Trophoblast cell (in vitro differentiated cells and primary cell): ENCODE results near the gene CDHR3.

ENCODE experiments used
- DNase-seq, 2 donors: peaks; one replicate each; pipeline ENCODE4 v3.0.0-alpha.2; 2016
- H2AFZ ChIP-seq: 2 replicates; pipeline ENCODE4 v1.6.1; 2013; ENCODE audit warnings: low read length, moderate library complexity, mild to moderate bottlenecking; ENCODE audit not compliant: insufficient read depth, poor library complexity
- H2AK5ac ChIP-seq: 2 replicates; pipeline ENCODE4 v1.6.1; 2013; ENCODE audit warnings: mild to moderate bottlenecking, low read length
- H2BK120ac ChIP-seq: 2 replicates; pipeline ENCODE4 v1.6.1; 2013; ENCODE audit warnings: low read length, mild to moderate bottlenecking, moderate library complexity; ENCODE audit not compliant: insufficient read depth, poor library complexity
- H2BK12ac ChIP-seq: 2 replicates; pipeline ENCODE4 v1.6.1; 2013; ENCODE audit warnings: mild to moderate bottlenecking, low read length, moderate library complexity
- H2BK5ac ChIP-seq: 2 replicates; pipeline ENCODE4 v1.6.1; 2013; ENCODE audit warnings: low read length, low read depth, moderate library complexity, mild to moderate bottlenecking; ENCODE audit not compliant: poor library complexity
- H3K14ac ChIP-seq: 2 replicates; pipeline ENCODE4 v1.6.1; 2013; ENCODE audit warnings: mild to moderate bottlenecking, low read length
- H3K18ac ChIP-seq: 2 replicates; pipeline ENCODE4 v1.6.1; 2013; ENCODE audit warnings: mild to moderate bottlenecking, low read length
- H3K23ac ChIP-seq: 2 replicates; pipeline ENCODE4 v1.6.1; 2013; ENCODE audit warnings: low read length
- H3K27ac ChIP-seq: 2 replicates; pipeline ENCODE4 v1.5.1; 2013; ENCODE audit warnings: low read depth, mild to moderate bottlenecking, inconsistent platforms, low read length, moderate library complexity
- H3K27me3 ChIP-seq: 2 replicates; pipeline ENCODE4 v1.6.1; 2013; ENCODE audit warnings: inconsistent platforms, mild to moderate bottlenecking, low read length, moderate library complexity; ENCODE audit not compliant: insufficient read depth
- H3K36me3 ChIP-seq, 2 experiments: 1 replicate in 1 of 2; 2 replicates in 1 of 2; pipeline ENCODE4 v1.6.1; 2013; ENCODE audit warnings: low read length in 2 of 2, mild to moderate bottlenecking in 2 of 2, moderate library complexity in 1 of 2; ENCODE audit not compliant: insufficient read depth in 2 of 2, control insufficient read depth in 1 of 2
- H3K4ac ChIP-seq: 2 replicates; pipeline ENCODE4 v1.6.1; 2013; ENCODE audit warnings: low read depth, mild to moderate bottlenecking, low read length, moderate library complexity
- H3K4me1 ChIP-seq, 2 experiments: 1 replicate in 1 of 2; 2 replicates in 1 of 2; pipeline ENCODE4 v1.6.1; 2013; ENCODE audit warnings: low read length in 2 of 2, mild to moderate bottlenecking in 2 of 2, moderate library complexity in 1 of 2; ENCODE audit not compliant: insufficient read depth in 2 of 2, control insufficient read depth in 1 of 2
- H3K4me2 ChIP-seq: 2 replicates; pipeline ENCODE4 v1.6.1; 2013; ENCODE audit warnings: inconsistent platforms, mild to moderate bottlenecking, low read length, moderate library complexity
- H3K4me3 ChIP-seq: 2 replicates; pipeline ENCODE4 v1.5.1; 2013; ENCODE audit warnings: mild to moderate bottlenecking, low read depth, low read length, inconsistent platforms
- H3K79me1 ChIP-seq: one replicate; pipeline ENCODE4 v1.6.1; 2013; ENCODE audit warnings: low read length
- H3K79me2 ChIP-seq: 2 replicates; pipeline ENCODE4 v1.6.1; 2013; ENCODE audit warnings: low read length, mild to moderate bottlenecking; ENCODE audit not compliant: control insufficient read depth, insufficient read depth, poor library complexity
- H3K9ac ChIP-seq: 2 replicates; pipeline ENCODE4 v1.6.1; 2013; ENCODE audit warnings: mild to moderate bottlenecking, low read length
- H3K9me3 ChIP-seq: 2 replicates; pipeline ENCODE4 v1.6.1; 2013; ENCODE audit warnings: low read depth, mild to moderate bottlenecking, control low read depth, inconsistent platforms, low read length; ENCODE audit not compliant: insufficient read depth
- H4K12ac ChIP-seq: 2 replicates; pipeline ENCODE4 v1.6.1; 2013; ENCODE audit warnings: low read depth, mild to moderate bottlenecking, low read length, moderate library complexity
- H4K8ac ChIP-seq: 2 replicates; pipeline ENCODE4 v1.6.1; 2013; ENCODE audit warnings: low read depth, mild to moderate bottlenecking, low read length, moderate library complexity
- H4K91ac ChIP-seq: one replicate; pipeline ENCODE4 v1.6.1; 2013; ENCODE audit warnings: low read depth, mild to moderate bottlenecking, low read length, moderate library complexity
- WGBS: extraction: QIAGEN DNeasy Blood & Tissue Kit; methylation state at CpG from one replicate; pipeline ENCODE4 v1.1.7; 2013; ENCODE audit warnings: missing lambda C conversion rate; ENCODE audit not compliant: insufficient read length, insufficient coverage; ENCODE audit errors: extremely low coverage; 5-methylcytosine and 5-hydroxymethylcytosine counted together

CDHR3 gene

DNA sequence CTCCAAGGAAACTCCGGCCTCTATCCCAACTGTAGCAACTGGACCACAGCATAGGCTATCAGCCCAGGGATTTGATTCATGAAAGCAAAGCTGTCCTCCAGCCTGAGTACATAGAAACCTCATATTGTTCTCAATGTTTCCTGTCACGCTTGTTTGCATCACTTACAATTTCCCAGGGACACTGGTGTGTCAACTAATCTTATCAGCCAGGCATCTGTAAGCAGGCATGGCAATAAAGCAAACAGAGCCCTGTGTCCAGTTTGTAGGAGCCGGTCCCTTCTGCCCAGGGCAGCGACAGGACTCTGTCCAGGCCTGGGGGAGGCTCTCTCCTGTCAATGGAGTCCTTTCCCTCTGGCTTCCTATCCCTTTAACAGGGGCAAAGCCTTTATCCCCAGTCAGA is 23.0 kb upstream of the CDHR3 start:
- Histone ChIP-seq H3K18ac (no peak overlapping the region), H2AK5ac (no peak overlapping the region), H3K4me1 (peaks cover 13 to 21% of the 10 kb centered on the region in 2 experiments), H2AFZ (no peak overlapping the region), H2BK5ac (no peak overlapping the region), H3K79me1 (peaks cover 3% of the 10 kb centered on the region), H3K14ac (no peak overlapping the region), H3K4me3 (no peak overlapping the region), H3K23ac (no peak overlapping the region), H3K36me3 (no peaks in the 10 kb centered on the region), H2BK120ac (no peak overlapping the region), H4K8ac (no peak overlapping the region), H3K27me3 (no peaks in the 10 kb centered on the region), H3K27ac (no peak overlapping the region), H4K91ac (no peak overlapping the region), H4K12ac (no peak overlapping the region), H3K79me2 (no peaks in the 10 kb centered on the region), H3K4me2 (no peak overlapping the region), H3K4ac (no peak overlapping the region), H3K9ac (no peak overlapping the region), H2BK12ac (no peak overlapping the region), H3K9me3 (no peaks in the 10 kb centered on the region)
- WGBS, result no CpG with 5 or more reads among the region's 4 CpGs
- peak in 1 of 2 donors; percentile 25 for DNase-seq

DNA sequence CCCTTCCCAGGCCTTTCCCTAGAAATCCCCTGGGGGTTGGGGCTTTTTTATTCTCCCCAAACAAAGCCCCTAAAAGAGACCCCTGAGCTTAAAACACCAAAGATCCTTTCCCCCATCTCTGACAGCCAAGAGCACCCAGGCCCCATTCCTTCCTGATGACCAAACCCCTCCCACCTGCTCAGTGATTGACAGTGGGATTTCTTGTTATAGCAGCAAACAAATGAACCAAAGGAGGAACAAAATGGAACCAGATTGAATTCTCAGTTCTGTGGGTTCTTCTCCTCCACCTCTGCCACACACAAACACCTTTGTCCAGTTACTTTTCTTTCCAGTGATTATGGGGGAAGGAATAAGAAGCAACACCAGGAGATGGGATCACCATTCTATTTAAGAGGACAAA is 21.5 kb upstream of the CDHR3 start:
- no peaks in the 10 kb centered on the region for H3K36me3 ChIP-seq
- H3K14ac ChIP-seq, result no peak overlapping the region

DNA sequence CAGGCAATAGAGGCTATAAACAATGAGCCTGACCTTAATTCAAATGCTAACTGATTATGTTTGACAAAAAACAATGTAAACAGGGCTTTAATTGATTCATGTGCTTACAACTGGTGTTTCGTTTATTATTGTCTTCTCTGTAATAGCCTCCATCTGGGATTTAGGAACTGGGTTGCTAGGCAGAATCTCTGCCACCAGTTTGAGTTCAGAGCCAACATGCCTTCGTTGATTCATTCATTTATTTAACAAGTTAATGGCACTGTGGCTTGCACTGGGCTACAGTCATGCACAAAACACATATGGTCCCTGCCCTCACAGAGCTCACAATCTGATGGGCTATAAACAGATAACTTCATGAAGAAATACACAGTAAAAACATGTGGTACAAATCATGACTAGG is 19.6 kb upstream of the CDHR3 start:
- Histone ChIP-seq H2AFZ (no peak overlapping the region), H3K36me3 (no peaks in the 10 kb centered on the region), H3K4me2 (no peak overlapping the region), H3K4me1 (peaks cover 13 to 18% of the 10 kb centered on the region in 2 experiments), H3K9me3 (no peaks in the 10 kb centered on the region), H3K27me3 (no peaks in the 10 kb centered on the region), H3K9ac (no peak overlapping the region), H4K12ac (no peak overlapping the region), H3K79me2 (no peaks in the 10 kb centered on the region), H4K8ac (no peak overlapping the region), H3K14ac (no peak overlapping the region), H3K4ac (no peak overlapping the region), H3K4me3 (no peak overlapping the region), H3K27ac (no peak overlapping the region), H3K79me1 (peaks cover 3% of the 10 kb centered on the region), H2BK12ac (no peak overlapping the region), H2BK5ac (no peak overlapping the region), H3K18ac (no peak overlapping the region), H2BK120ac (no peak overlapping the region), H4K91ac (no peak overlapping the region), H2AK5ac (no peak overlapping the region), H3K23ac (no peak overlapping the region)
- no peak for DNase-seq
- no CpG with 5 or more reads among the region's 2 CpGs for WGBS

More for the DNA sequence above, 21.5 kb upstream of the CDHR3 start:
- no peak overlapping the region for H3K4ac ChIP-seq
- H3K23ac ChIP-seq, result no peak overlapping the region
- H3K27me3 ChIP-seq, result no peaks in the 10 kb centered on the region
- DNase-seq, result no peak
- H3K9ac ChIP-seq, result no peak overlapping the region
- H3K4me2 ChIP-seq, result no peak overlapping the region
- no peak overlapping the region for H2BK12ac ChIP-seq
- peaks cover 3% of the 10 kb centered on the region for H3K79me1 ChIP-seq
- H3K9me3 ChIP-seq, result no peaks in the 10 kb centered on the region
- no peak overlapping the region for H4K91ac ChIP-seq
- H4K12ac ChIP-seq, result no peak overlapping the region
- H2AK5ac ChIP-seq, result no peak overlapping the region
- H4K8ac ChIP-seq, result no peak overlapping the region
- no peak overlapping the region for H2AFZ ChIP-seq
- no peak overlapping the region for H2BK5ac ChIP-seq
- no peaks in the 10 kb centered on the region for H3K79me2 ChIP-seq
- H3K27ac ChIP-seq, result no peak overlapping the region
- H2BK120ac ChIP-seq, result no peak overlapping the region
- no peak overlapping the region for H3K18ac ChIP-seq
- H3K4me1 ChIP-seq, result peaks cover 13 to 21% of the 10 kb centered on the region in 2 experiments
- no peak overlapping the region for H3K4me3 ChIP-seq

DNA sequence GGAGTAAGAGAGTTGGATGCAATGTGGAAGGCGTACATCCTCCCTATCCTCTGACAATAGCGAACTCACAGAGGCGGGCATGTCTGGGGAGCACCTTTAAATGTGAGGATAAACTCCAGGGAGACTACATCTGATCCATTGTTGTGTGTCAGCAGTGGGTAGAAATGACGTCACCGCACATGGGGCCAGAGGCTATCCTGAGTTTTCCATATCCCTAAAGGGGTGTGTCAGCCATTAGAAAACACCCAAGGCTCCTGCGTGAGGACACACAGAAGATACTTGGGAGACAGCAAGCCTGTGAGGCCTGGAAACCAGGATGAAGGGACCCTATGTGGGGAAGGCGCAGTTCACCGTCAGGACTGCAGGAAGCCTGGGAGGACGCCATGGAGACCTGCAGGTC is 17.2 kb upstream of the CDHR3 start:
- no peaks in the 10 kb centered on the region for H3K79me1 ChIP-seq
- H4K12ac ChIP-seq, result no peak overlapping the region
- no peak overlapping the region for H2BK120ac ChIP-seq
- H3K36me3 ChIP-seq, result no peaks in the 10 kb centered on the region
- no peaks in the 10 kb centered on the region for H3K79me2 ChIP-seq
- no peak overlapping the region for H3K23ac ChIP-seq
- no peak overlapping the region for H4K8ac ChIP-seq
- no peak overlapping the region for H3K4ac ChIP-seq
- no peak overlapping the region for H3K27ac ChIP-seq
- H3K4me1 ChIP-seq, result peaks cover under 1 to 4% of the 10 kb centered on the region in 2 experiments
- H3K9ac ChIP-seq, result no peak overlapping the region
- no peak overlapping the region for H4K91ac ChIP-seq
- H3K4me3 ChIP-seq, result no peak overlapping the region
- DNase-seq, result no peak
- no peaks in the 10 kb centered on the region for H3K9me3 ChIP-seq
- no peak overlapping the region for H3K4me2 ChIP-seq
- H2BK12ac ChIP-seq, result no peak overlapping the region
- H2AK5ac ChIP-seq, result no peak overlapping the region
- H3K18ac ChIP-seq, result no peak overlapping the region
- no peaks in the 10 kb centered on the region for H3K27me3 ChIP-seq
- no peak overlapping the region for H3K14ac ChIP-seq
- H2BK5ac ChIP-seq, result no peak overlapping the region
- WGBS, result no CpG with 5 or more reads among the region's 9 CpGs
- no peak overlapping the region for H2AFZ ChIP-seq
